ENCODE data around the gene SLC2A1.

- TF ChIP-seq CTCF (conservative IDR thresholded peaks at IDR 0.05 in 1 of 2, IDR thresholded peaks at IDR 0.05 in 1 of 2; ENCODE audit: extremely low read depth in 1 of 2, insufficient read depth in 1 of 2, low read depth in 1 of 2, low read length in 2 of 2), result no peak
- TF ChIP-seq EZH2 (IDR thresholded peaks at IDR 0.05; ENCODE audit: borderline replicate concordance, low read length), result no peak
Measured at GRCh38 chr1:42927920-42928505, 30.7 kb downstream of the SLC2A1 start.
